ENCODE data around the gene BHLHE23.

The BHLHE23 gene

GRCh38 chr20:63006540-63007359 lies at the start of gene BHLHE23:
Gene BHLHE23 (minus strand): TSS chr20:63006964. CDS start chr20:63006774, 190 bp downstream.
- no peak for DNase-seq

- peak; percentile 34 for DNase-seq
Measured at GRCh38 chr20:63055575-63056235, 48.9 kb upstream of the BHLHE23 start.

GRCh38 chr20:63054681-63055240 lies 48.0 kb upstream of the BHLHE23 start:
- peak; percentile 27 for DNase-seq

GRCh38 chr20:63054103-63054474 lies 47.3 kb upstream of the BHLHE23 start:
- DNase-seq = peak; percentile 1

GRCh38 chr20:63053432-63054102 lies 46.8 kb upstream of the BHLHE23 start:
- peak; percentile 25 for DNase-seq

GRCh38 chr20:63052571-63053431 lies 46.0 kb upstream of the BHLHE23 start:
- no peak for DNase-seq

- DNase-seq = no peak
Measured at GRCh38 chr20:63051911-63052310, 45.1 kb upstream of the BHLHE23 start.

GRCh38 chr20:63051186-63051860 lies 44.6 kb upstream of the BHLHE23 start:
- no peak for DNase-seq

- no peak for DNase-seq
Measured at GRCh38 chr20:63050406-63050805, 43.6 kb upstream of the BHLHE23 start.

- no peak for DNase-seq
Measured at GRCh38 chr20:63049561-63050221, 42.9 kb upstream of the BHLHE23 start.

- DNase-seq = no peak
Measured at GRCh38 chr20:63049191-63049518, 42.4 kb upstream of the BHLHE23 start.

- DNase-seq = no peak
Measured at GRCh38 chr20:63048516-63049190, 41.9 kb upstream of the BHLHE23 start.

GRCh38 chr20:63047946-63048345 lies 41.2 kb upstream of the BHLHE23 start:
- no peak for DNase-seq

GRCh38 chr20:63047267-63047666 lies 40.5 kb upstream of the BHLHE23 start:
- DNase-seq = no peak

GRCh38 chr20:63046841-63047240 lies 40.1 kb upstream of the BHLHE23 start:
- DNase-seq = no peak

- DNase-seq = no peak
Measured at GRCh38 chr20:63045991-63046390, 39.2 kb upstream of the BHLHE23 start.

- DNase-seq = no peak
Measured at GRCh38 chr20:63045401-63045800, 38.6 kb upstream of the BHLHE23 start.

- DNase-seq = no peak
Measured at GRCh38 chr20:63044605-63045004, 37.8 kb upstream of the BHLHE23 start.

- no peak for DNase-seq
Measured at GRCh38 chr20:63044204-63044600, 37.4 kb upstream of the BHLHE23 start.

- DNase-seq = no peak
Measured at GRCh38 chr20:63043348-63044203, 36.8 kb upstream of the BHLHE23 start.

Measured in right forelimb (tissue), 1 donor.